CD4-positive, alpha-beta T cell (primary cell): Measurements from ENCODE around the gene PPP1CA. TPM values are rescaled to one million over a fixed set of nuclear protein-coding genes. Genes with fewer than 3 reads are reported as not detected.
A peak's percentile ranks its signal among the peaks of the same experiment; 100 is the strongest.
"Not testable (repeated sequence)": the region's sequence is repeated elsewhere in the genome, so short reads cannot be mapped to it uniquely, and the experiment has no call there.

ENCODE experiments used
- ATAC-seq: fragments of 200-7000 bp; cut with Tn5 transposase; one replicate; pipeline ENCODE4 v1.10.0; 2022; ENCODE audit warnings: mild to moderate bottlenecking; ENCODE audit not compliant: poor library complexity
- CTCF ChIA-PET: fragments of 350-600 bp; sonication (Branson Sonifier 250); formaldehyde crosslinking; loops from one replicate; lab custom pipeline; 2021; ENCODE audit warnings: antibody characterized with exemption, inconsistent platforms; lab: Charles Lee
- POLR2A ChIA-PET: fragments of 350-600 bp; sonication (Branson Sonifier 250); formaldehyde crosslinking; loops from one replicate; lab custom pipeline; 2021; ENCODE audit warnings: antibody characterized with exemption, inconsistent platforms; lab: Charles Lee
- DNase-seq, 14 experiments: peaks; one replicate each; pipeline ENCODE4 v3.0.0-alpha.2; 2013 to 2020; ENCODE audit warnings: mixed read lengths in 2 of 14
- H3K27ac ChIP-seq, 2 donors: one replicate each; pipeline versions ENCODE4 v1.5.1 to v1.7.0; 2013; ENCODE audit warnings: low read length in 2 of 2, low read depth in 1 of 2, mild to moderate bottlenecking in 1 of 2
- H3K27me3 ChIP-seq, 2 experiments: 1 replicate in 1 of 2; 2 replicates in 1 of 2; pipeline versions ENCODE4 v1.6.1 to v1.7.0; 2013; ENCODE audit warnings: low read length in 2 of 2, control low read depth in 1 of 2, mild to moderate bottlenecking in 1 of 2, moderate library complexity in 1 of 2; ENCODE audit not compliant: insufficient read depth in 2 of 2, control insufficient read depth in 1 of 2
- H3K36me3 ChIP-seq: one replicate; pipeline ENCODE4 v1.6.1; 2013; ENCODE audit warnings: low read length, control low read depth; ENCODE audit not compliant: insufficient read depth
- H3K4me1 ChIP-seq: one replicate; pipeline ENCODE4 v1.6.1; 2013; ENCODE audit warnings: low read length, control low read depth; ENCODE audit not compliant: insufficient read depth
- H3K4me3 ChIP-seq: one replicate; pipeline ENCODE4 v1.5.1; 2013; ENCODE audit warnings: mild to moderate bottlenecking, low read length, moderate library complexity
- H3K9me3 ChIP-seq, 2 experiments: 1 replicate in 1 of 2; 2 replicates in 1 of 2; pipeline versions ENCODE4 v1.6.1 to v1.7.0; 2013; ENCODE audit warnings: low read length in 2 of 2, mild to moderate bottlenecking in 2 of 2, control low read depth in 1 of 2, moderate library complexity in 1 of 2; ENCODE audit not compliant: control insufficient read depth in 1 of 2, insufficient read depth in 1 of 2
- H3K27ac Mint-ChIP-seq: one replicate; pipeline ENCODE4 v1.8.0; 2020; ENCODE audit warnings: mixed read lengths
- H3K27me3 Mint-ChIP-seq: one replicate; pipeline ENCODE4 v1.8.0; 2021; ENCODE audit warnings: mixed read lengths
- H3K36me3 Mint-ChIP-seq: one replicate; pipeline ENCODE4 v1.8.0; 2021; ENCODE audit warnings: low read depth, mixed read lengths
- H3K4me1 Mint-ChIP-seq: one replicate; pipeline ENCODE4 v1.8.0; 2021; ENCODE audit warnings: low read depth, mixed read lengths
- H3K4me3 Mint-ChIP-seq: one replicate; pipeline ENCODE4 v1.8.0; 2020; ENCODE audit warnings: mild to moderate bottlenecking, mixed read lengths
- H3K9me3 Mint-ChIP-seq: one replicate; pipeline ENCODE4 v1.8.0; 2020; ENCODE audit warnings: mixed read lengths
- CTCF ChIP-seq: fragments of 200-600 bp; IDR thresholded peaks from one replicate; pipeline ENCODE4 v1.8.0; 2022; ENCODE audit warnings: antibody characterized with exemption, mild to moderate bottlenecking
- intact Hi-C, 2 experiments: fragments of 100-400 bp; cut with DNase I in 1 of 2; cut with micrococcal nuclease in 1 of 2; formaldehyde crosslinking; loops; one replicate each; pipeline versions ENCODE4 v1.15.1 to v1.9.0; 2023 to 2025; cut with DNase I, micrococcal nuclease
- total RNA-seq, 174 experiments: library from RNA in 2 of 174; stranded (reverse) in 2 of 174; gene quantifications; one replicate each; pipeline ENCODE4 v1.2.3 and lab custom pipeline; 2021 to 2026

The PPP1CA gene
- total RNA-seq, 2 experiments from 2014 or later: 42.0 to 45.5 TPM

- H3K4me1 Mint-ChIP-seq: peaks cover 34% of the 10 kb centered on the region
- no peaks in the 10 kb centered on the region for H3K27me3 ChIP-seq
- H3K27me3 Mint-ChIP-seq: no peaks in the 10 kb centered on the region
- ATAC-seq (peak; percentile 84), DNase-seq (peak; percentile 96 to 100 (median 99))
- H3K27ac Mint-ChIP-seq: peak within 1 kb of the TSS; percentile 96
- H3K4me3 ChIP-seq: peak within 1 kb of the TSS; percentile 92
- H3K4me3 Mint-ChIP-seq: peak within 1 kb of the TSS; percentile 98
- H3K9me3 Mint-ChIP-seq: no peaks in the 10 kb centered on the region
- intact Hi-C loops: loop anchor here (1.0 to 2.0 kb wide), 5 partner anchors 28 to 78 kb away; partner anchors contain the start of genes PPP1CA (in 1 of the 2), RAD9A (in 1 of the 2) and TMEM134 (in 1 of the 2)
- H3K36me3 ChIP-seq: peaks cover 33% of the 10 kb centered on the region
- CTCF ChIA-PET: interaction anchor here (1.5 kb wide), 1 partner anchor 46 kb away, joined by 5 read pairs; no protein-coding TSS in a partner anchor
- peaks cover 60% of the 10 kb centered on the region for H3K4me1 ChIP-seq
- TF ChIP-seq CTCF: no peak
- peaks cover 42% of the 10 kb centered on the region for H3K36me3 Mint-ChIP-seq
- H3K27ac ChIP-seq: peak within 1 kb of the TSS; percentile 85 to 86
- POLR2A ChIA-PET: interaction anchor here (0.6 to 17.7 kb wide), 13 partner anchors 9 to 1930 kb away, joined by 3 to 411 read pairs (median 7); partner anchors contain the start of genes AIP, CARNS1, CORO1B and MALAT1
- H3K9me3 ChIP-seq: no peaks in the 10 kb centered on the region
These were observed 26.7 kb upstream of the PPP1CA start, which contains the start of gene RPS6KB2 for GRCh38 chr11:67428052-67429001. TSS of gene RPS6KB2 (plus strand) at chr11:67428494. CDS start at chr11:67428546, 52 bp downstream.

GRCh38 chr11:67427364-67427859, 25.8 kb upstream of the PPP1CA start:
- Histone ChIP-seq H3K36me3 (peaks cover 23% of the 10 kb centered on the region), H3K4me1 (peaks cover 51% of the 10 kb centered on the region), H3K27ac (peak overlapping the region; percentile 42 to 86), H3K4me3 (peak overlapping the region; percentile 92)
- H3K9me3 ChIP-seq, H3K27me3 Mint-ChIP-seq, H3K9me3 Mint-ChIP-seq, intact Hi-C loops, H3K27me3 ChIP-seq, ATAC-seq: not testable (repeated sequence)
- Mint-ChIP-seq H3K4me1 (peaks cover 34% of the 10 kb centered on the region), H3K4me3 (peak overlapping the region; percentile 98), H3K36me3 (peaks cover 33% of the 10 kb centered on the region), H3K27ac (peak overlapping the region; percentile 96)
- CTCF ChIA-PET: interaction anchor here (1.5 kb wide), 1 partner anchor 45 kb away, joined by 5 read pairs; no protein-coding TSS in a partner anchor
- POLR2A ChIA-PET: interaction anchor here (1.0 to 17.7 kb wide), 10 partner anchors 10 to 188 kb away, joined by 3 to 411 read pairs (median 13); partner anchors contain the start of genes AIP, CARNS1, CDK2AP2 and PPP1CA
- peak in 1 of 14 experiments; percentile 4 for DNase-seq

GRCh38 chr11:67423891-67424613, 22.4 kb upstream of the PPP1CA start:
- POLR2A ChIA-PET: interaction anchor here (1.2 to 7.4 kb wide), 4 partner anchors 12 to 22 kb away, joined by 4 to 136 read pairs (median 7); partner anchors contain the start of genes PPP1CA and TBC1D10C

More at GRCh38 chr11:67423891-67424613, 22.4 kb upstream of the PPP1CA start:
- Histone ChIP-seq H3K27ac (no peak overlapping the region), H3K4me3 (no peak overlapping the region), H3K27me3 (no peaks in the 10 kb centered on the region), H3K9me3 (no peaks in the 10 kb centered on the region), H3K36me3 (no peaks in the 10 kb centered on the region), H3K4me1 (peaks cover 42% of the 10 kb centered on the region)
- no peak overlapping the region for H3K4me3 Mint-ChIP-seq
- no peaks in the 10 kb centered on the region for H3K27me3 Mint-ChIP-seq
- H3K36me3 Mint-ChIP-seq: peaks cover 19% of the 10 kb centered on the region
- intact Hi-C loops: no loop called here
- H3K4me1 Mint-ChIP-seq: peaks cover 41% of the 10 kb centered on the region
- CTCF ChIA-PET: no interaction called here
- no peak overlapping the region for H3K27ac Mint-ChIP-seq
- no peak for TF ChIP-seq CTCF
- DNase-seq (no peak), ATAC-seq (no peak)
- H3K9me3 Mint-ChIP-seq: no peaks in the 10 kb centered on the region
